OCI-LY7 (cell line): Measurements from ENCODE around the gene XRCC5. TPM values are rescaled to one million over a fixed set of nuclear protein-coding genes. Genes with fewer than 3 reads are reported as not detected.

Experiments used
- BruUV-seq: library from RNA; stranded (reverse); fragments of 400-500 nt; replicated peaks from 2 replicates; lab custom pipeline; 2021; lab: Mats Ljungman, UMichigan
- CTCF ChIA-PET: fragments of 300-600 bp; sonication (Branson Sonifier 250); formaldehyde crosslinking; loops from one replicate; lab custom pipeline; 2022; ENCODE audit warnings: antibody characterized with exemption; ENCODE audit not compliant: unreplicated experiment; lab: Charles Lee
- POLR2A ChIA-PET: fragments of 300-600 bp; sonication (Branson Sonifier 250); formaldehyde crosslinking; loops from one replicate; lab custom pipeline; 2022; ENCODE audit warnings: antibody characterized with exemption; lab: Charles Lee
- DNase-seq: peaks from one replicate; pipeline ENCODE4 v3.0.0-alpha.2; 2015; ENCODE audit warnings: low spot score
- H2AFZ ChIP-seq: fragments of 200-600 bp; sonication (generic), shearing (Covaris generic); 2 replicates; pipeline ENCODE4 v1.6.1; 2014; ENCODE audit warnings: mild to moderate bottlenecking, antibody characterized with exemption, low read length, moderate library complexity
- H3K27ac ChIP-seq: fragments of 200-600 bp; sonication (generic); 2 replicates; pipeline ENCODE4 v1.5.1; 2014; ENCODE audit warnings: mixed run types, low read depth, mild to moderate bottlenecking, moderate library complexity, low read length, inconsistent platforms; ENCODE audit not compliant: poor library complexity, severe bottlenecking
- H3K36me3 ChIP-seq: fragments of 200-600 bp; sonication (generic); 2 replicates; pipeline ENCODE4 v1.6.1; 2014; ENCODE audit warnings: mild to moderate bottlenecking, antibody characterized with exemption, low read length, moderate library complexity, mixed read lengths; ENCODE audit not compliant: insufficient read depth
- H3K4me1 ChIP-seq: fragments of 200-600 bp; sonication (generic); 2 replicates; pipeline ENCODE4 v1.5.1; 2014; ENCODE audit warnings: mild to moderate bottlenecking, low read length; ENCODE audit not compliant: insufficient read depth, poor library complexity, severe bottlenecking
- H3K4me2 ChIP-seq: fragments of 200-600 bp; sonication (generic); 2 replicates; pipeline ENCODE4 v1.6.1; 2014; ENCODE audit warnings: mild to moderate bottlenecking, low read length
- H3K4me3 ChIP-seq: fragments of 200-600 bp; sonication (generic); 2 replicates; pipeline ENCODE4 v1.5.1; 2014; ENCODE audit warnings: mild to moderate bottlenecking, low read depth, low read length; ENCODE audit not compliant: poor library complexity, severe bottlenecking
- H3K79me2 ChIP-seq: fragments of 200-600 bp; sonication (generic); 2 replicates; pipeline ENCODE4 v1.6.1; 2016; ENCODE audit warnings: low read depth, mild to moderate bottlenecking, low read length, moderate library complexity, mixed read lengths; ENCODE audit not compliant: insufficient read depth
- H3K9me2 ChIP-seq: fragments of 200-600 bp; sonication (generic); 2 replicates; pipeline ENCODE4 v1.6.1; 2016; ENCODE audit warnings: mild to moderate bottlenecking, low read length, mixed read lengths; ENCODE audit not compliant: insufficient read depth
- H3K9me3 ChIP-seq: fragments of 200-600 bp; sonication (generic); 2 replicates; pipeline ENCODE4 v1.6.1; 2014; ENCODE audit warnings: mild to moderate bottlenecking, mixed run types, low read length, mixed read lengths
- H4K20me1 ChIP-seq: fragments of 200-600 bp; sonication (generic); 2 replicates; pipeline ENCODE4 v1.6.1; 2014; ENCODE audit warnings: mild to moderate bottlenecking, antibody characterized with exemption, low read length, moderate library complexity, mixed read lengths; ENCODE audit not compliant: insufficient read depth
- EZH2phosphoT487 ChIP-seq: fragments of 200-600 bp; sonication (generic); IDR thresholded peaks from 2 replicates; pipeline ENCODE4 v1.6.1; 2018; ENCODE audit warnings: low read depth, borderline replicate concordance, mild to moderate bottlenecking, mixed run types, antibody characterized with exemption, low read length, moderate library complexity, mixed read lengths
- intact Hi-C: fragments of 100-400 bp; cut with micrococcal nuclease; formaldehyde crosslinking; loops from one replicate; pipeline ENCODE4 v1.10.0; 2022; ENCODE audit not compliant: unreplicated experiment
- total RNA-seq, 2 experiments: library from RNA; depleted of rRNA in 1 of 2; stranded (reverse); fragments of >200 nt in 1 of 2; shearing (Covaris generic) in 1 of 2; gene quantifications; 2 replicates each; pipeline ENCODE4 v1.2.3, GENCODE V29; 2014 to 2022
- TF ChIP-seq, protein P1 (sequence below): fragments of 200-600 bp; sonication (generic); conservative IDR thresholded peaks from 2 replicates; pipeline ENCODE4 v1.5.1; 2014; ENCODE audit warnings: mild to moderate bottlenecking, antibody characterized with exemption, low read length, moderate library complexity, mixed read lengths

XRCC5 gene
- total RNA-seq, 2 experiments from 2014 or later, result 174 to 344 TPM

DNA sequence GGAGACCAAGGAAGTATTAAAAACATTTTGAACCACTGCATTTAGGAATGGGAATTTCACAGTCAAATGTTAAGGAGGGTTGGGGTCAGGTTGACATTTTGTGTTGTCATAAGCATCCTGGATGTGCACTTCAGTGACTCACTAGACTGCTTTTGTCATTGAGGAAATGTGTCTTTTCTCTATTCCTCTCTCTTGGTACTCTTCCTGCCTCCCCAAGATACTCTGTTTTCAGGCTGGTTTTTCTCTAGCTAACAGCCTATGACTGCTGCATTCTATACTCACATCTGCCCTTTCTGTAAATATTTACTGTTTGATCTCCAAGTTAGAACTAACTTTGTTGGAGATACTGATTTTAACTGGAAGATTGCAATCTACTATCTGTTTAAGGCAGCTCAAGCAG is 23.4 kb downstream of the XRCC5 start:
- no peaks in the 10 kb centered on the region for H3K4me1 ChIP-seq
- no peak for DNase-seq
- no TSS peak for BruUV-seq
- no peaks in the 10 kb centered on the region for H3K9me3 ChIP-seq
- CTCF ChIA-PET, result no interaction called here
- H3K79me2 ChIP-seq, result peaks cover 21% of the 10 kb centered on the region; the same call in 1 of the 2 replicates
- no peak overlapping the region for H3K4me2 ChIP-seq
- no peak overlapping the region for H3K27ac ChIP-seq
- POLR2A ChIA-PET, result no interaction called here
- H3K36me3 ChIP-seq, result peaks cover 97% of the 10 kb centered on the region
- H2AFZ ChIP-seq, result no peak overlapping the region
- no peak overlapping the region for H3K4me3 ChIP-seq
- intact Hi-C loops, result no loop called here
- TF ChIP-seq, protein P1, sequence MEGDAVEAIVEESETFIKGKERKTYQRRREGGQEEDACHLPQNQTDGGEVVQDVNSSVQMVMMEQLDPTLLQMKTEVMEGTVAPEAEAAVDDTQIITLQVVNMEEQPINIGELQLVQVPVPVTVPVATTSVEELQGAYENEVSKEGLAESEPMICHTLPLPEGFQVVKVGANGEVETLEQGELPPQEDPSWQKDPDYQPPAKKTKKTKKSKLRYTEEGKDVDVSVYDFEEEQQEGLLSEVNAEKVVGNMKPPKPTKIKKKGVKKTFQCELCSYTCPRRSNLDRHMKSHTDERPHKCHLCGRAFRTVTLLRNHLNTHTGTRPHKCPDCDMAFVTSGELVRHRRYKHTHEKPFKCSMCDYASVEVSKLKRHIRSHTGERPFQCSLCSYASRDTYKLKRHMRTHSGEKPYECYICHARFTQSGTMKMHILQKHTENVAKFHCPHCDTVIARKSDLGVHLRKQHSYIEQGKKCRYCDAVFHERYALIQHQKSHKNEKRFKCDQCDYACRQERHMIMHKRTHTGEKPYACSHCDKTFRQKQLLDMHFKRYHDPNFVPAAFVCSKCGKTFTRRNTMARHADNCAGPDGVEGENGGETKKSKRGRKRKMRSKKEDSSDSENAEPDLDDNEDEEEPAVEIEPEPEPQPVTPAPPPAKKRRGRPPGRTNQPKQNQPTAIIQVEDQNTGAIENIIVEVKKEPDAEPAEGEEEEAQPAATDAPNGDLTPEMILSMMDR, result no peak
- TF ChIP-seq EZH2phosphoT487, result no peak
- no peaks in the 10 kb centered on the region for H3K9me2 ChIP-seq
- peaks cover 26% of the 10 kb centered on the region for H4K20me1 ChIP-seq

GRCh38 chr2:216133397-216133796 is 24.2 kb downstream of the XRCC5 start:
- ChIA-PET CTCF (interaction anchor here (0.5 kb wide), 1 partner anchor 50 kb away, joined by 3 read pairs; no protein-coding TSS in a partner anchor), POLR2A (interaction anchor here (0.6 to 2.0 kb wide), 6 partner anchors 8 to 28 kb away, joined by 3 to 7 read pairs (median 3); no protein-coding TSS in a partner anchor)
- no peak overlapping the region for H2AFZ ChIP-seq
- H3K4me3 ChIP-seq, result no peak overlapping the region
- H3K36me3 ChIP-seq, result peaks cover 97% of the 10 kb centered on the region
- TF ChIP-seq, protein P1, result no peak
- no peak for TF ChIP-seq EZH2phosphoT487
- H3K27ac ChIP-seq, result no peak overlapping the region
- intact Hi-C loops, result no loop called here
- H4K20me1 ChIP-seq, result peaks cover 24% of the 10 kb centered on the region
- H3K4me1 ChIP-seq, result no peaks in the 10 kb centered on the region
- no peak for DNase-seq
- no TSS peak for BruUV-seq
- H3K79me2 ChIP-seq, result peaks cover 13% of the 10 kb centered on the region; the same call in 1 of the 2 replicates
- no peak overlapping the region for H3K4me2 ChIP-seq
- no peaks in the 10 kb centered on the region for H3K9me3 ChIP-seq
- no peaks in the 10 kb centered on the region for H3K9me2 ChIP-seq

DNA sequence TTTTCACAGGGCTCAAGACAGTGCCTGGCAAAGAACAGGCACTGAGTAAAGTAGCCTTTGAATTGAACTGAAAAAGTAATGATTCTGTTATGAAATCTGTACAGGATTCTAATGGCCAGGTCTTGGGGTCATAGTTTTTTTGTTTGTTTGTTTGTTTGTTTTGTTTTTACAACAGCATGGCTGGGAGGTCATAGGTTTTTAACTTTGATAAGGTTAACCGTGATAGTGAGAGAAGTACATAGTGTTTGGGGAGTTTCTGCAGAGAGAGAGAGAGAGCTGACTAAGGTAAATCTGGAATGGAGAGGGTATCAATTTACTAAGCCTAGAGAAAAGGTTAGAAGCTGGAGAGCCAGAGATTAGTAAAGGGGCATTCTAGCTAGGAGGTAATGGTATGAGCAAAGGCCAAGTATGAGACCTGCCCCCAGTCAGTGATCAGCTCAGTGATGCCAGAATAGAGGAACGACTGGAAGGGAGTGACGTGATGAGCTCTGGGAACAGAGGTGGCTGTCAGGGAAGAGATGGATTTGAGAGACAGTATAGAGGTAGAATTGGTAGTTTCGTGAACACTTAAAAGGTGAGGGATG is 25.9 kb downstream of the XRCC5 start:
- H3K4me2 ChIP-seq, result no peak overlapping the region
- H3K79me2 ChIP-seq, result peaks cover 8% of the 10 kb centered on the region; the same call in 1 of the 2 replicates
- no peak overlapping the region for H3K27ac ChIP-seq
- no peak overlapping the region for H2AFZ ChIP-seq
- ChIA-PET CTCF (no interaction called here), POLR2A (interaction anchor here (0.6 to 2.0 kb wide), 5 partner anchors 8 to 432 kb away, joined by 3 to 7 read pairs (median 5); no protein-coding TSS in a partner anchor)
- no TSS peak for BruUV-seq
- H3K4me1 ChIP-seq, result no peaks in the 10 kb centered on the region
- no peaks in the 10 kb centered on the region for H3K9me2 ChIP-seq
- TF ChIP-seq, protein P1, result no peak
- no peak for TF ChIP-seq EZH2phosphoT487
- no peak for DNase-seq
- intact Hi-C loops, result no loop called here
- H3K9me3 ChIP-seq, result no peaks in the 10 kb centered on the region
- peaks cover 18% of the 10 kb centered on the region for H4K20me1 ChIP-seq
- peaks cover 97% of the 10 kb centered on the region for H3K36me3 ChIP-seq
- H3K4me3 ChIP-seq, result no peak overlapping the region
